HEK293 (cell line): ENCODE measurements around the gene TMEM35B.

Experiments
- CTCF ChIA-PET: fragments of 350-600 bp; formaldehyde crosslinking; extraction: SDS; loops from one replicate; lab custom pipeline; 2021; ENCODE audit warnings: antibody characterized with exemption; lab: Yijun Ruan, JAX
- POLR2A ChIA-PET: fragments of 300-600 bp; formaldehyde crosslinking; extraction: SDS; loops from one replicate; lab custom pipeline; 2020; ENCODE audit warnings: antibody characterized with exemption, inconsistent platforms; lab: Yijun Ruan, JAX
- H3K27ac ChIP-seq: fragments of 200-500 bp; sonication (Bioruptor generic); 2 replicates; pipeline ENCODE4 v1.5.1; 2014; ENCODE audit warnings: low read depth, low read length, control low read depth, inconsistent platforms; ENCODE audit errors: extremely low read depth
- H3K36me3 ChIP-seq, 2 experiments: fragments of 200-500 bp in 1 of 2; sonication (Bioruptor generic) in 1 of 2; 1 replicate in 1 of 2; 2 replicates in 1 of 2; pipeline ENCODE4 v1.5.1; 2014 to 2017; ENCODE audit warnings: inconsistent platforms in 2 of 2, low read length in 2 of 2; ENCODE audit not compliant: control insufficient read depth in 2 of 2, insufficient read depth in 1 of 2
- H3K4me1 ChIP-seq: fragments of 200-500 bp; sonication (Bioruptor generic); 2 replicates; pipeline ENCODE4 v1.5.1; 2014; ENCODE audit warnings: mild to moderate bottlenecking, low read length, inconsistent platforms; ENCODE audit not compliant: control insufficient read depth, insufficient read depth
- H3K4me3 ChIP-seq: 2 replicates; pipeline ENCODE4 v1.5.1; 2011; ENCODE audit warnings: low read depth, mild to moderate bottlenecking, control low read depth, low read length, moderate library complexity
- H3K9me3 ChIP-seq: fragments of 200-500 bp; sonication (Bioruptor generic); 2 replicates; pipeline ENCODE4 v1.5.1; 2014; ENCODE audit warnings: low read depth, low read length, inconsistent platforms; ENCODE audit not compliant: control insufficient read depth, insufficient read depth
- BCL11B ChIP-seq: fragments of 450-650 bp; formaldehyde crosslinking; IDR thresholded peaks from 2 replicates; pipeline ENCODE4 v1.5.1; 2016; ENCODE audit warnings: low read depth, missing biosample characterization, missing genetic modification characterization
- BCL6B ChIP-seq: fragments of 450-650 bp; formaldehyde crosslinking; IDR thresholded peaks from 2 replicates; pipeline ENCODE4 v1.5.1; 2017; ENCODE audit warnings: missing biosample characterization, missing genetic modification characterization
- GLI2 ChIP-seq: fragments of 450-650 bp; formaldehyde crosslinking; IDR thresholded peaks from 2 replicates; pipeline ENCODE4; 2017; ENCODE audit warnings: missing biosample characterization, missing genetic modification characterization, low read depth, borderline replicate concordance
- GLI4 ChIP-seq: fragments of 450-650 bp; formaldehyde crosslinking; IDR thresholded peaks from 2 replicates; pipeline ENCODE4 v1.5.1; 2016; ENCODE audit warnings: missing biosample characterization, missing genetic modification characterization
- SP2 ChIP-seq: fragments of 450-650 bp; formaldehyde crosslinking; IDR thresholded peaks from 2 replicates; pipeline ENCODE4 v1.5.1; 2016; ENCODE audit warnings: missing biosample characterization, missing genetic modification characterization
- SP3 ChIP-seq: fragments of 450-650 bp; formaldehyde crosslinking; IDR thresholded peaks from 2 replicates; pipeline ENCODE4 v1.5.1; 2016; ENCODE audit warnings: missing biosample characterization, missing genetic modification characterization
- TRIM28 ChIP-seq: IDR thresholded peaks from 2 replicates; pipeline ENCODE4 v1.6.1; 2011; ENCODE audit warnings: low read length, control low read depth, borderline replicate concordance
- TSHZ1 ChIP-seq: fragments of 450-650 bp; formaldehyde crosslinking; IDR thresholded peaks from 2 replicates; pipeline ENCODE4 v1.5.1; 2016; ENCODE audit warnings: missing biosample characterization, missing genetic modification characterization, borderline replicate concordance
- ZBTB11 ChIP-seq: fragments of 450-650 bp; formaldehyde crosslinking; conservative IDR thresholded peaks from 2 replicates; pipeline ENCODE4 v1.5.1; 2016; ENCODE audit warnings: low read depth, missing biosample characterization, missing genetic modification characterization
- ZFHX2 ChIP-seq: fragments of 450-650 bp; formaldehyde crosslinking; conservative IDR thresholded peaks from 2 replicates; pipeline ENCODE4 v1.5.1; 2016; ENCODE audit warnings: missing biosample characterization, missing genetic modification characterization
- ZFP69B ChIP-seq: fragments of 450-650 bp; formaldehyde crosslinking; IDR thresholded peaks from 2 replicates; pipeline ENCODE4 v1.5.1; 2016; ENCODE audit warnings: missing biosample characterization, missing genetic modification characterization
- ZIC2 ChIP-seq: fragments of 450-650 bp; formaldehyde crosslinking; IDR thresholded peaks from 2 replicates; pipeline ENCODE4 v1.5.1; 2016; ENCODE audit warnings: missing biosample characterization, missing genetic modification characterization
- ZNF146 ChIP-seq: fragments of 450-650 bp; formaldehyde crosslinking; IDR thresholded peaks from 2 replicates; pipeline ENCODE4 v1.5.1; 2016; ENCODE audit warnings: missing biosample characterization, missing genetic modification characterization
- ZNF175 ChIP-seq: fragments of 450-650 bp; formaldehyde crosslinking; IDR thresholded peaks from 2 replicates; pipeline ENCODE4 v1.5.1; 2016; ENCODE audit warnings: missing biosample characterization, missing genetic modification characterization
- ZNF221 ChIP-seq: fragments of 450-650 bp; formaldehyde crosslinking; IDR thresholded peaks from 2 replicates; pipeline ENCODE4 v1.5.1; 2017; ENCODE audit warnings: missing biosample characterization, missing genetic modification characterization, borderline replicate concordance
- ZNF24 ChIP-seq: fragments of 450-650 bp; formaldehyde crosslinking; IDR thresholded peaks from 2 replicates; pipeline ENCODE4 v1.5.1; 2016; ENCODE audit warnings: missing biosample characterization, missing genetic modification characterization
- ZNF26 ChIP-seq: fragments of 450-650 bp; formaldehyde crosslinking; IDR thresholded peaks from 2 replicates; pipeline ENCODE4 v1.5.1; 2016; ENCODE audit warnings: missing biosample characterization, missing genetic modification characterization
- ZNF37A ChIP-seq: fragments of 450-650 bp; IDR thresholded peaks from 2 replicates; pipeline ENCODE4 v1.5.1; 2018; ENCODE audit warnings: missing biosample characterization, missing genetic modification characterization
- ZNF548 ChIP-seq: fragments of 450-650 bp; formaldehyde crosslinking; IDR thresholded peaks from 2 replicates; pipeline ENCODE4 v1.5.1; 2016; ENCODE audit warnings: missing biosample characterization, missing genetic modification characterization
- ZNF626 ChIP-seq: fragments of 450-650 bp; sonication (Bioruptor Pico); formaldehyde crosslinking; IDR thresholded peaks from 2 replicates; pipeline ENCODE4 v1.5.1; 2018; ENCODE audit warnings: missing biosample characterization, missing genetic modification characterization, inconsistent platforms
- ZNF664 ChIP-seq: fragments of 450-650 bp; formaldehyde crosslinking; IDR thresholded peaks from 2 replicates; pipeline ENCODE4 v1.5.1; 2016; ENCODE audit warnings: missing biosample characterization, missing genetic modification characterization
- ZNF747 ChIP-seq: fragments of 450-650 bp; formaldehyde crosslinking; IDR thresholded peaks from 2 replicates; pipeline ENCODE4 v1.5.1; 2016; ENCODE audit warnings: missing biosample characterization, missing genetic modification characterization
- ZNF777 ChIP-seq: fragments of 450-650 bp; formaldehyde crosslinking; IDR thresholded peaks from 2 replicates; pipeline ENCODE4 v1.5.1; 2017; ENCODE audit warnings: missing biosample characterization, missing genetic modification characterization, borderline replicate concordance
- ZNF792 ChIP-seq: fragments of 450-650 bp; formaldehyde crosslinking; IDR thresholded peaks from 2 replicates; pipeline ENCODE4 v1.5.1; 2016; ENCODE audit warnings: missing biosample characterization, missing genetic modification characterization

The TMEM35B gene

GRCh38 chr1:34975771-34976170, 9.4 kb downstream of the TMEM35B start:
- Histone ChIP-seq H3K9me3 (no peaks in the 10 kb centered on the region), H3K27ac (no peak overlapping the region), H3K4me3 (no peak overlapping the region), H3K36me3 (peaks cover 0 to 2% of the 10 kb centered on the region in 2 experiments; a peak in 1 of 3 replicates), H3K4me1 (no peaks in the 10 kb centered on the region)
- ChIA-PET CTCF (interaction anchor here (0.9 kb wide), 1 partner anchor 49 kb away, joined by 5 read pairs; no protein-coding TSS in a partner anchor), POLR2A (interaction anchor here (2.0 kb wide), 1 partner anchor 9 kb away, joined by 7 read pairs; the partner anchor contains the start of gene TMEM35B)
- TF ChIP-seq ZNF747 (tag by site-specific recombination) (no peak), ZNF626 (no peak)

GRCh38 chr1:34975338-34975737, 9.8 kb downstream of the TMEM35B start:
- no peak overlapping the region for H3K27ac ChIP-seq
- no peaks in the 10 kb centered on the region for H3K36me3 ChIP-seq
- H3K4me1 ChIP-seq: no peaks in the 10 kb centered on the region
- TF ChIP-seq SP3 (tag by site-specific recombination) (no peak), SP2 (tag by site-specific recombination) (no peak), ZNF26 (tag by site-specific recombination) (no peak), ZNF777 (tag by site-specific recombination) (no peak), ZNF37A (tag by site-specific recombination) (no peak), BCL11B (no peak), ZFP69B (no peak), ZNF24 (tag by site-specific recombination) (no peak), GLI2 (tag by site-specific recombination) (no peak), GLI4 (tag by site-specific recombination) (no peak), TSHZ1 (tag by site-specific recombination) (no peak), ZNF664 (no peak)
- H3K9me3 ChIP-seq: no peaks in the 10 kb centered on the region
- CTCF ChIA-PET: interaction anchor here (0.9 to 1.1 kb wide), 2 partner anchors 48 to 55 kb away, joined by 3 to 5 read pairs; no protein-coding TSS in a partner anchor
- POLR2A ChIA-PET: interaction anchor here (2.0 kb wide), 1 partner anchor 10 kb away, joined by 7 read pairs; the partner anchor contains the start of gene TMEM35B
- H3K4me3 ChIP-seq: no peak overlapping the region

- no peaks in the 10 kb centered on the region for H3K9me3 ChIP-seq
- H3K4me1 ChIP-seq: no peaks in the 10 kb centered on the region
- H3K27ac ChIP-seq: no peak overlapping the region
- CTCF ChIA-PET: interaction anchor here (1.1 kb wide), 1 partner anchor 55 kb away, joined by 3 read pairs; no protein-coding TSS in a partner anchor
- no peaks in the 10 kb centered on the region for H3K36me3 ChIP-seq
- POLR2A ChIA-PET: interaction anchor here (2.0 kb wide), 1 partner anchor 10 kb away, joined by 7 read pairs; the partner anchor contains the start of gene TMEM35B
- no peak overlapping the region for H3K4me3 ChIP-seq
- no peak for TF ChIP-seq ZNF221 (tag by site-specific recombination)
- TF ChIP-seq ZIC2 (tag by site-specific recombination): no peak
- no peak for TF ChIP-seq ZNF792 (tag by site-specific recombination)
- no peak for TF ChIP-seq ZFHX2 (tag by site-specific recombination)
- no peak for TF ChIP-seq TRIM28
- TF ChIP-seq ZNF548: no peak
- TF ChIP-seq ZBTB11: no peak
- no peak for TF ChIP-seq ZNF146
- no peak for TF ChIP-seq BCL6B (tag by site-specific recombination)
- no peak for TF ChIP-seq ZNF175 (tag by site-specific recombination)
Measured at GRCh38 chr1:34974626-34975025, 10.5 kb downstream of the TMEM35B start.
